ENCODE measurements around the gene SH3BP5.

SH3BP5 gene

GRCh38 chr3:15221574-15222217, 110.7 kb downstream of the SH3BP5 start:
- no peaks in the 10 kb centered on the region for H3K9me3 ChIP-seq (ENCODE audit: control extremely low read depth in 1 of 5, control insufficient read depth in 4 of 5, insufficient read depth in 2 of 5, low read depth in 1 of 5, low read length in 4 of 5)
- CTCF ChIA-PET = interaction anchor here (0.8 to 1.7 kb wide), 5 partner anchors 10 to 185 kb away, joined by 3 to 10 read pairs (median 3); no protein-coding TSS in a partner anchor
- peaks cover 31 to 73% (median 51%) of the 10 kb centered on the region in 4 experiments for H3K36me3 ChIP-seq (ENCODE audit: control insufficient read depth in 4 of 4, insufficient read depth in 4 of 4, low read length in 3 of 4)
- POLR2A ChIA-PET = no interaction called here
- no peaks in the 10 kb centered on the region for H3K4me1 ChIP-seq (ENCODE audit: control extremely low read depth in 1 of 4, control insufficient read depth in 4 of 4, insufficient read depth in 4 of 4, low read length in 3 of 4)
- no peaks in the 10 kb centered on the region for H3K27me3 ChIP-seq (replicated peaks in 2 of 5; ENCODE audit: control insufficient read depth in 4 of 5, insufficient read depth in 5 of 5, low read length in 4 of 5)
- H3K27ac ChIP-seq (ENCODE audit: insufficient read depth in 1 of 2, low read depth in 1 of 2, low read length in 2 of 2, poor library complexity in 1 of 2, severe bottlenecking in 2 of 2) = no peak overlapping the region
- no peak overlapping the region for H3K4me3 ChIP-seq (ENCODE audit: control insufficient read depth in 1 of 7, extremely low read depth in 1 of 7, insufficient read depth in 4 of 7, low read depth in 2 of 7, low read length in 6 of 7)
- WGBS (ENCODE audit: insufficient coverage) = 94% methylated on average over 5 of the region's 11 CpGs
- no peak for DNase-seq

GRCh38 chr3:15220661-15221060, 111.7 kb downstream of the SH3BP5 start:
- 94% methylated on average over 2 of the region's 2 CpGs for WGBS (ENCODE audit: insufficient coverage)
- no peaks in the 10 kb centered on the region for H3K9me3 ChIP-seq (ENCODE audit: control extremely low read depth in 1 of 5, control insufficient read depth in 4 of 5, insufficient read depth in 2 of 5, low read depth in 1 of 5, low read length in 4 of 5)
- H3K4me3 ChIP-seq (ENCODE audit: control insufficient read depth in 1 of 7, extremely low read depth in 1 of 7, insufficient read depth in 4 of 7, low read depth in 2 of 7, low read length in 6 of 7) = no peak overlapping the region
- ChIA-PET CTCF (no interaction called here), POLR2A (no interaction called here)
- H3K36me3 ChIP-seq (ENCODE audit: control insufficient read depth in 4 of 4, insufficient read depth in 4 of 4, low read length in 3 of 4) = peaks cover 33 to 69% (median 53%) of the 10 kb centered on the region in 4 experiments
- no peak for DNase-seq
- no peaks in the 10 kb centered on the region for H3K27me3 ChIP-seq (replicated peaks in 2 of 5; ENCODE audit: control insufficient read depth in 4 of 5, insufficient read depth in 5 of 5, low read length in 4 of 5)
- no peak overlapping the region for H3K27ac ChIP-seq (ENCODE audit: insufficient read depth in 1 of 2, low read depth in 1 of 2, low read length in 2 of 2, poor library complexity in 1 of 2, severe bottlenecking in 2 of 2)
- no peaks in the 10 kb centered on the region for H3K4me1 ChIP-seq (ENCODE audit: control extremely low read depth in 1 of 4, control insufficient read depth in 4 of 4, insufficient read depth in 4 of 4, low read length in 3 of 4)

- CTCF ChIA-PET = interaction anchor here (1.0 to 1.8 kb wide), 3 partner anchors 14 to 185 kb away, joined by 3 to 5 read pairs (median 3); partner anchors contain the start of gene CAPN7
- H3K27ac ChIP-seq (ENCODE audit: insufficient read depth in 1 of 2, low read depth in 1 of 2, low read length in 2 of 2, poor library complexity in 1 of 2, severe bottlenecking in 2 of 2) = no peak overlapping the region
- no peak overlapping the region for H3K4me3 ChIP-seq (ENCODE audit: control insufficient read depth in 1 of 7, extremely low read depth in 1 of 7, insufficient read depth in 4 of 7, low read depth in 2 of 7, low read length in 6 of 7)
- H3K27me3 ChIP-seq (replicated peaks in 2 of 5; ENCODE audit: control insufficient read depth in 4 of 5, insufficient read depth in 5 of 5, low read length in 4 of 5) = no peaks in the 10 kb centered on the region
- H3K9me3 ChIP-seq (ENCODE audit: control extremely low read depth in 1 of 5, control insufficient read depth in 4 of 5, insufficient read depth in 2 of 5, low read depth in 1 of 5, low read length in 4 of 5) = no peaks in the 10 kb centered on the region
- 100% methylated on average over 3 of the region's 8 CpGs for WGBS (ENCODE audit: insufficient coverage)
- POLR2A ChIA-PET = no interaction called here
- H3K36me3 ChIP-seq (ENCODE audit: control insufficient read depth in 4 of 4, insufficient read depth in 4 of 4, low read length in 3 of 4) = peaks cover 31 to 71% (median 56%) of the 10 kb centered on the region in 4 experiments
- H3K4me1 ChIP-seq (ENCODE audit: control extremely low read depth in 1 of 4, control insufficient read depth in 4 of 4, insufficient read depth in 4 of 4, low read length in 3 of 4) = no peaks in the 10 kb centered on the region
- DNase-seq = no peak
Measured at GRCh38 chr3:15220056-15220455, 112.3 kb downstream of the SH3BP5 start.

- H3K4me1 ChIP-seq (ENCODE audit: control extremely low read depth in 1 of 4, control insufficient read depth in 4 of 4, insufficient read depth in 4 of 4, low read length in 3 of 4) = no peaks in the 10 kb centered on the region
- DNase-seq = no peak
- H3K36me3 ChIP-seq (ENCODE audit: control insufficient read depth in 4 of 4, insufficient read depth in 4 of 4, low read length in 3 of 4) = peaks cover 28 to 71% (median 58%) of the 10 kb centered on the region in 4 experiments
- H3K27ac ChIP-seq (ENCODE audit: insufficient read depth in 1 of 2, low read depth in 1 of 2, low read length in 2 of 2, poor library complexity in 1 of 2, severe bottlenecking in 2 of 2) = no peak overlapping the region
- ChIA-PET POLR2A (no interaction called here), CTCF (interaction anchor here (0.8 to 1.8 kb wide), 4 partner anchors 12 to 186 kb away, joined by 3 to 5 read pairs (median 4); no protein-coding TSS in a partner anchor)
- H3K4me3 ChIP-seq (ENCODE audit: control insufficient read depth in 1 of 7, extremely low read depth in 1 of 7, insufficient read depth in 4 of 7, low read depth in 2 of 7, low read length in 6 of 7) = no peak overlapping the region
- H3K9me3 ChIP-seq (ENCODE audit: control extremely low read depth in 1 of 5, control insufficient read depth in 4 of 5, insufficient read depth in 2 of 5, low read depth in 1 of 5, low read length in 4 of 5) = no peaks in the 10 kb centered on the region
- no peaks in the 10 kb centered on the region for H3K27me3 ChIP-seq (replicated peaks in 2 of 5; ENCODE audit: control insufficient read depth in 4 of 5, insufficient read depth in 5 of 5, low read length in 4 of 5)
Measured at GRCh38 chr3:15218689-15219088, 113.7 kb downstream of the SH3BP5 start.

- H3K36me3 ChIP-seq (ENCODE audit: control insufficient read depth in 4 of 4, insufficient read depth in 4 of 4, low read length in 3 of 4) = peaks cover 23 to 72% (median 58%) of the 10 kb centered on the region in 4 experiments
- 83% methylated on average over 1 of the region's 2 CpGs for WGBS (ENCODE audit: insufficient coverage)
- H3K27ac ChIP-seq (ENCODE audit: insufficient read depth in 1 of 2, low read depth in 1 of 2, low read length in 2 of 2, poor library complexity in 1 of 2, severe bottlenecking in 2 of 2) = no peak overlapping the region
- no peak for DNase-seq
- no peak overlapping the region for H3K4me3 ChIP-seq (ENCODE audit: control insufficient read depth in 1 of 7, extremely low read depth in 1 of 7, insufficient read depth in 4 of 7, low read depth in 2 of 7, low read length in 6 of 7)
- H3K27me3 ChIP-seq (replicated peaks in 2 of 5; ENCODE audit: control insufficient read depth in 4 of 5, insufficient read depth in 5 of 5, low read length in 4 of 5) = no peaks in the 10 kb centered on the region
- no peaks in the 10 kb centered on the region for H3K4me1 ChIP-seq (ENCODE audit: control extremely low read depth in 1 of 4, control insufficient read depth in 4 of 4, insufficient read depth in 4 of 4, low read length in 3 of 4)
- ChIA-PET POLR2A (no interaction called here), CTCF (interaction anchor here (0.8 kb wide), 1 partner anchor 11 kb away, joined by 3 read pairs; no protein-coding TSS in a partner anchor)
- H3K9me3 ChIP-seq (ENCODE audit: control extremely low read depth in 1 of 5, control insufficient read depth in 4 of 5, insufficient read depth in 2 of 5, low read depth in 1 of 5, low read length in 4 of 5) = no peaks in the 10 kb centered on the region
Measured at GRCh38 chr3:15217841-15218267, 114.5 kb downstream of the SH3BP5 start.

GRCh38 chr3:15217011-15217671, 115.2 kb downstream of the SH3BP5 start:
- Histone ChIP-seq H3K4me1 (ENCODE audit: control extremely low read depth in 1 of 4, control insufficient read depth in 4 of 4, insufficient read depth in 4 of 4, low read length in 3 of 4) (no peaks in the 10 kb centered on the region), H3K36me3 (ENCODE audit: control insufficient read depth in 4 of 4, insufficient read depth in 4 of 4, low read length in 3 of 4) (peaks cover 19 to 74% (median 60%) of the 10 kb centered on the region in 4 experiments), H3K27me3 (replicated peaks in 2 of 5; ENCODE audit: control insufficient read depth in 4 of 5, insufficient read depth in 5 of 5, low read length in 4 of 5) (no peaks in the 10 kb centered on the region), H3K4me3 (ENCODE audit: control insufficient read depth in 1 of 7, extremely low read depth in 1 of 7, insufficient read depth in 4 of 7, low read depth in 2 of 7, low read length in 6 of 7) (no peak overlapping the region), H3K27ac (ENCODE audit: insufficient read depth in 1 of 2, low read depth in 1 of 2, low read length in 2 of 2, poor library complexity in 1 of 2, severe bottlenecking in 2 of 2) (no peak overlapping the region), H3K9me3 (ENCODE audit: control extremely low read depth in 1 of 5, control insufficient read depth in 4 of 5, insufficient read depth in 2 of 5, low read depth in 1 of 5, low read length in 4 of 5) (no peaks in the 10 kb centered on the region)
- POLR2A ChIA-PET = no interaction called here
- WGBS (ENCODE audit: insufficient coverage) = 94% methylated on average over 3 of the region's 4 CpGs
- CTCF ChIA-PET = interaction anchor here (0.8 kb wide), 1 partner anchor 10 kb away, joined by 3 read pairs; no protein-coding TSS in a partner anchor
- no peak for DNase-seq

GRCh38 chr3:15216501-15216900, 115.9 kb downstream of the SH3BP5 start:
- ChIA-PET POLR2A (no interaction called here), CTCF (no interaction called here)
- no CpG with 5 or more reads among the region's 1 CpG for WGBS (ENCODE audit: insufficient coverage)
- Histone ChIP-seq H3K4me1 (ENCODE audit: control extremely low read depth in 1 of 4, control insufficient read depth in 4 of 4, insufficient read depth in 4 of 4, low read length in 3 of 4) (no peaks in the 10 kb centered on the region), H3K9me3 (ENCODE audit: control extremely low read depth in 1 of 5, control insufficient read depth in 4 of 5, insufficient read depth in 2 of 5, low read depth in 1 of 5, low read length in 4 of 5) (no peaks in the 10 kb centered on the region), H3K27me3 (replicated peaks in 2 of 5; ENCODE audit: control insufficient read depth in 4 of 5, insufficient read depth in 5 of 5, low read length in 4 of 5) (no peaks in the 10 kb centered on the region), H3K36me3 (ENCODE audit: control insufficient read depth in 4 of 4, insufficient read depth in 4 of 4, low read length in 3 of 4) (peaks cover 19 to 69% (median 57%) of the 10 kb centered on the region in 4 experiments), H3K27ac (ENCODE audit: insufficient read depth in 1 of 2, low read depth in 1 of 2, low read length in 2 of 2, poor library complexity in 1 of 2, severe bottlenecking in 2 of 2) (no peak overlapping the region), H3K4me3 (ENCODE audit: control insufficient read depth in 1 of 7, extremely low read depth in 1 of 7, insufficient read depth in 4 of 7, low read depth in 2 of 7, low read length in 6 of 7) (no peak overlapping the region)
- DNase-seq = no peak

Measured in common myeloid progenitor, CD34-positive (primary cell).